CD4-positive, alpha-beta T cell treated with Interleukin-15 for 4 hours (primary cell): ENCODE results near the gene KCTD13.
"Not testable (repeated sequence)": the region's sequence is repeated elsewhere in the genome, so short reads cannot be mapped to it uniquely, and the experiment has no call there.

ENCODE experiments used
- DNase-seq: peaks from one replicate; pipeline ENCODE4 v3.0.0-alpha.2; 2020; ENCODE audit warnings: low spot score

KCTD13 gene, protein sequence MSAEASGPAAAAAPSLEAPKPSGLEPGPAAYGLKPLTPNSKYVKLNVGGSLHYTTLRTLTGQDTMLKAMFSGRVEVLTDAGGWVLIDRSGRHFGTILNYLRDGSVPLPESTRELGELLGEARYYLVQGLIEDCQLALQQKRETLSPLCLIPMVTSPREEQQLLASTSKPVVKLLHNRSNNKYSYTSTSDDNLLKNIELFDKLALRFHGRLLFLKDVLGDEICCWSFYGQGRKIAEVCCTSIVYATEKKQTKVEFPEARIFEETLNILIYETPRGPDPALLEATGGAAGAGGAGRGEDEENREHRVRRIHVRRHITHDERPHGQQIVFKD

DNA sequence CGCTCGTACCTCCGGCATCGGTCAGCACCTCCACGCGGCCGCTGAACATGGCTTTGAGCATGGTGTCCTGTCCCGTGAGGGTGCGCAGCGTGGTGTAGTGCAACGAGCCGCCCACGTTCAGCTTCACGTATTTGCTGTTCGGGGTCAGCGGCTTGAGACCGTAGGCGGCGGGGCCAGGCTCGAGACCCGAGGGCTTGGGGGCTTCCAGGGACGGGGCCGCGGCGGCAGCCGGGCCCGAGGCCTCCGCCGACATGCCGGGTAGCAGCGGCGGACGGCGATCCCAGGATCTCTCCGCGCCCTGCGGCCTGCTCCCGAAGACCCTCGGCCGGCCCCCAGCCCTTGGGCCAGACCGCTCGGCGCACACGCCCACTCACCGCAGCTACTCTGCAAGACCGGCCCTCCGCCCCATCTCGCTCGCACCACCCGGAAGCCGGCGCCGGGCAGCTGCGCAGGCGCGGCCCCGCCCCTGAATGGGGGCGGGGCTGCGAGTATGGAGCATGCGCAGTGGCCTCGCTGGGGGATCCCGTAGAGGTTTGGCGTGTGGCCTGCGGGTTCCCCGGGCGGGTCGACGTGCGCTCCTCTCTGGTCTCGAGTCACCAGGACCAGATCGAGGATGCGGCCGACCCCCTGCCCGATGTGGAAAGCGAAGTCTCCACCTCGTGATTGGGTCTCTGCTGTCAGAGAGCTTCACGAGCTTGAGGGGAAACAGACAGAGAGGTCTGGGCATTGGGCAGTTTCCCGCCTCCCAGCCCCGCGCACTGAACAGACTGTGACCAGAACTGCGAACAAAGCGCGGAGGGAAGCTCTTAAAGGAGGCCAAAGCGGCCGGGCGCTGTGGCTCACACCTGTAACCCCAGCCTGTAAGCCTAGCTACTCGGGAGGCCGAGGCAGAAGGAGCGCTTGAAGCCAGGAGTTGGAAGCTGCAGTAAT, at the start of gene KCTD13:
KCTD13 (minus strand) TSS at position 446 of the 930 bp plus-strand sequence; CDS start at position 253, 193 bp downstream.
- peak; percentile 90 for DNase-seq

DNA sequence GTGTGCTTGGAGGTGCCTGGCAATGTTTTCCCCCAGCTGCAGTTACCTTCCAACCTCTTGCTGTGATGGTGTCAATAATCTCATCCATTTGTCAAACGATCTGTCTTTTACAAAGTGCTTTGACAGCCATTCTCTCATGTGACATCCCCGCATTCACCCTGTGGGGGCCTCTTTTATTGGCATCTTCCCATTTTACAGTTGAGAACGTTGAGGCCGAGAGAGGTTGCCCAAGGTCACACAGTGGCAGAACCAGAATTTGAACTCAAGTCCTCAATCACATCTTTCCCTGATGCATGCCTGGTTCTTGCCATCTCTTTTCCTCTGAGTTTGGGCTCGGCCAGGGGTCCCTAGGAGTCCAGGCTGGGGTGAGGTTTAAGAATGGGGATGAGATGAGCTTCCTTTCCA, 49.1 kb upstream of the KCTD13 start:
- no peak for DNase-seq

DNA sequence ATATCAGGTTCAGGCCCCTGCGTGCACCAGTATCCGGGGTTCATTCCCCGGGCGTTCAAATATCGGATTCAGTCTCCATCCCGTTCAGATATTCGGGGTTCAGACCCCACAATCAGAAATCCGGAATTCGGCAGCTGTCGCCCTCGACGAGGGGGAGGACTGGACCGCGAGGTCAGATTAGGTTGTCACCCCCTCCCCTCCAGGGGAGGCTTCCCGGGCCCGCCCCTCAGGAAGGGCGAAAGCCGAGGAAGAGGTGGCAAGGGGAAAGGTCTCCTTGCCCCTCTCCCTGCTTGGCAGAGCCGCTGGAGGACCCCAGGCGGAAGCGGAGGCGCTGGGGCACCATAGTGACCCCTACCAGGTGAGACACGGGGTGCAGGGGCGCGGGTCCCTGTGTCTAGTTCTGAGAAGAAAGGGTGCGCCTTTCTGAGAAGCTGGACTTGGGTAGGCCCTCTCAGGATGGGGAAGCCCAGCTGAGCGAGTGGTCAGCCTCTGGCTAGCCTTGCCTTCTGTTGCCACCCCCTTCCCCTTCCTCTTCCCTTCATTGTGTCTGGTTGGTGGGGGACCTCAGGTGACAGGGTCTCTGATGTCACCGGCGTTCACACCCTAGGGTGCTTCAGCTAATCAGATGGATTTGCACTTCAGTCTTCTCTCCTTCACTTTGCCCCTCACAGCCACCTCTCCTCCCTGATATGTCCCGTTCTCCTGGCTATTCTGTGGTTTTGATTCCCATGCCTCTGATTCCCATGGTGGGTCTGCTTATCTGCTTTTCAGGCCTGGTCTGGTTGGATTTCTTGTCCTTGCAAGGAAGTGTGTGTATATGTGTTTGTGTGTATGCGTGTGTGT, 48.5 kb upstream of the KCTD13 start:
- peak; percentile 11 for DNase-seq

- DNase-seq = peak; percentile 97
These were observed 47.6 kb upstream of the KCTD13 start, which contains the start of gene TAOK2 for GRCh38 chr16:29973384-29974246. TSS of gene TAOK2 (plus strand) at chr16:29973868. CDS start at chr16:29977773, 3,905 bp downstream.

DNA sequence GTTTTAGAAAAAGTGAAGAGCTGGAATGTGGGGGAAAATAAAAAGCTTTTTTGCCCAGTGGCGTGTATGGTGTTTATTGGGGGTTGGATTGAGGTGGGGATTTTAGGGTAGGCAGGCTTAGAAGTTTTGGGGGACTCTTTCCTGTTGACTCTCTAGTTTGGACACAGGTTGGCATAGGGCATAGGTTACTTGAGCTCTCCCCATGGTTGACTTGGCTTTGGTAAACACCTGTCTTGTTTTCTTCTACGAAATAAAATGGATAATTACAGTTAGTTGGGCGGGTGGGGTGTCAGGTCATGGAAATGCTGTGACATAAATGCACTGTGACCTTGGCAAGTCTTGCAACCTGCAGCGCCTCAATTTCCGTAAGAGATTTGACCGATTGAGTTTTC, 47.0 kb upstream of the KCTD13 start:
- no peak for DNase-seq

DNA sequence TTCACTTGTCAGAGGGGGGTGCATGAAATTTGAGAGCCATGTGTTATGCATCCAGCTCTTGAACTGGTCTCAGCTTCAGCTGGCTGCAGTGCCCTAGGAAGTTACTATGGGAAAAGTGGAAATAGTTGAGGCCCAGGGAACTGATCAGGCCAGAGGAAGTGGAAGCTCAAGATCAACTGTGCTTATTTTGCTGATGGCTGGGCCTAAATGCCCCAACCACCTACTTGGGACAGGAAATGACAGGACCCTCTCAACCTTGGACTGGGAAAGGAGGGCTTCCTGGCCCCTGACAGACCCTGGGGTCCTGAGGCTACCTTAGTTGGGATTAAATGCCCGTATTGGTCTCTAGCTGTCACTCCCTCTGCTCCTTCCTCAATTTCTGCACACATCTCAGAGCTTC, 46.5 kb upstream of the KCTD13 start:
- no peak for DNase-seq

- no peak for DNase-seq
These were observed 45.3 kb upstream of the KCTD13 start for GRCh38 chr16:29971304-29971703.

- DNase-seq = no peak
These were observed 42.2 kb upstream of the KCTD13 start for GRCh38 chr16:29968205-29968604.

DNA sequence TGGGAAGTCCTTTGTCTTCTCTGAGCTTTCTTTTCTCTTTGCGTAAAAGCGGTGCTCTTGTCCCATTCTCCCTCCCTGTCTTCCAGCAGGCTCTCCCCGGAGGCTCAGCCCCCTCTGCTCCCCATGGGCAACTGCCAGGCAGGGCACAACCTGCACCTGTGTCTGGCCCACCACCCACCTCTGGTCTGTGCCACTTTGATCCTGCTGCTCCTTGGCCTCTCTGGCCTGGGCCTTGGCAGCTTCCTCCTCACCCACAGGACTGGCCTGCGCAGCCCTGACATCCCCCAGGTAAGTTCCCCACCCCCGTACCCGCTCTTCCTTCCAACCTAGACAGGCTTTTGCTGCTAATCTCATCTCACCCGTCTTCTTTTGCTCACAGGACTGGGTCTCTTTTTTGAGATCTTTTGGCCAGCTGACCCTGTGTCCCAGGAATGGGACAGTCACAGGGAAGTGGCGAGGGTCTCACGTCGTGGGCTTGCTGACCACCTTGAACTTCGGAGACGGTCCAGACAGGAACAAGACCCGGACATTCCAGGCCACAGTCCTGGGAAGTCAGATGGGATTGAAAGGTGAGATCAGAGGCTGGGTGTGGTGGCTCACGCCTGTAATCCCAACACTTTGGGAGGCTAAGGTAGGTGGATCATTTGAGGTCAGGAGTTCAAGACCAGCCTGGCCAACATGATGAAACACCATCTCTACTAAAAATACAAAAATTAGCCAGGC, 37.2 kb upstream of the KCTD13 start:
- DNase-seq = no peak

GRCh38 chr16:29962344-29962994, 36.4 kb upstream of the KCTD13 start:
- DNase-seq = no peak

DNA sequence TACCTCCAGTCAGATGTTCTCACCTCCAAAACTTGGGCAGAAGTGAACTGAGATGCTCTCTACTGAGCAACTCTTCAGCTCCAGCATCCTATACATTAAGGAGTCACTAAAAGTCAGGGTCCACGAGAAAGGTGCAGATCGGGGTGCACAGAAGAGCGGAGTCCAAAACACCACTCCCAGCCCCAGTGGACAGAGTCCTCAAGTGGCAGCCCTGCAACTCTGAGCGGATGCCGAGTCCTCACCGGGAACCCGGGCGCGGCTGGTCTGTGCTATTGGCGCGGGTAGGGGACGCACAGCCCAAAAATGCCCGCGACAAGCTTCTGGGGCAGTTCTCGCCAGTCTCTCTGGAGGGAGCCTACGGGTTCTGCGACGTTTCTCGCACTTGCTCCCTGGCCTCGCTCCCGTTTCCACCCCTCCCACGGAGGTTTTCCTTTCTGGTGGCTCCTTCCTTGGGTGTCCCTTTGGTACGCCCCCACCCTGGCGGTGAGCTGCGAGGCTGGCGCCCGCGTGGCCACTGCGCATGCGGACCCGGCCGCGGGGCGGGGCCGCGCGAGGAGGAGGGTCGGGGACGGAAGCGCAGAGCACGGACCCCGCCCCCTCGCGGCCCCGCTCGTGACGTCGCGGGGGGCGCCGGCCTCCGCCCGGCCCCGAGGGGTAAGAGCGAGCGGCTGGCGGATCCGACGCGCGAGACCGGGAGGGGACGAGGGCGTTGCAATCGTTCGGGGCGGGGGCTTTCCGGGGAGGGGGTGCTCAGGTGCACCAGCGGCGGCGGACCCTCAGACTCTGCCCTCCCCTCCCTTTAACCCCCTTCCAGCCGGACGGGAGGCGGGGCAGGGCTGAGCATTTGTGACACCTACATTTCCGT, 35.7 kb upstream of the KCTD13 start, which contains the start of gene TMEM219:
TMEM219 (plus strand) TSS at position 601 of the 865 bp plus-strand sequence. CDS start 1,065 bp downstream, outside the sequence.
- peak; percentile 95 for DNase-seq

- no peak for DNase-seq
These were observed 35.1 kb upstream of the KCTD13 start for GRCh38 chr16:29961127-29961478.

DNA sequence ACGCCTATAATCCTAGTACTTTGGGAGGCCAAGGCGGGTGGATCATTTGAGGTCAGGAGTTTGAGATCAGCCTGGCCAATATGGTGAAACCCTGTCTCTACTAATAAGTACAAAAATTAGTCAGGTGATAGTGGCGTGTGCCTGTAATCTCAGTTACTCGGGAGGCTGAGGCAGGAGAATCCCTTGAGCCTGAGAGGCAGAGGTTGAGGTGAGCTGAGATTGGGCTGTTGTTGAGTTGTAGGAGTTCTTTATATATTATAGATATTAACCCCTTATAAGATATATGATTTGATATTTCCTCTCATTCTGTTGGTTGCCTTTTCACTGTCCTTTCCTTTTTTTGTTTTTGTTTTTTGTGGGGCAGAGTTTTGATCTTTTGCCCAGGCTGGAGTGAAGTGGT, 33.8 kb upstream of the KCTD13 start:
- not testable (repeated sequence) for DNase-seq

DNA sequence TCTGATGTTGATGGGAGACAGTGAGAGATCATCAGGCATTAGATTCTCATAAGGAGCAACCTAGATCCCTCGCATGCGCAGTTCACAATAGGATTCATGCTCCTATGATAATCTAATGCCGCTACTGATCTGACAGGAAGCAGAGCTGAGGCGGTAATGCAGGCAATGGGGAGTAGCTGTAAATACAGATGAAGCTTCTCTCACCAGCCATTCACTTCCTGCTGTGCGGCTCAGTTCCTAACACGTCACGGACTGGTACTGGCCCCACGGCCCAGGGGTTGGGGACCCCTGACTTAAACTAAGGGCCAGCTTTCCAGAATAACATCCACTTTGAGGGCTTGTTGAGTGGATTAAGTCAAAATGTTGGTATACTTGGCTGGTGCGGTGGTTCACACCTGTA, 33.3 kb upstream of the KCTD13 start:
- no peak for DNase-seq

GRCh38 chr16:29958756-29959155, 32.7 kb upstream of the KCTD13 start:
- no peak for DNase-seq

DNA sequence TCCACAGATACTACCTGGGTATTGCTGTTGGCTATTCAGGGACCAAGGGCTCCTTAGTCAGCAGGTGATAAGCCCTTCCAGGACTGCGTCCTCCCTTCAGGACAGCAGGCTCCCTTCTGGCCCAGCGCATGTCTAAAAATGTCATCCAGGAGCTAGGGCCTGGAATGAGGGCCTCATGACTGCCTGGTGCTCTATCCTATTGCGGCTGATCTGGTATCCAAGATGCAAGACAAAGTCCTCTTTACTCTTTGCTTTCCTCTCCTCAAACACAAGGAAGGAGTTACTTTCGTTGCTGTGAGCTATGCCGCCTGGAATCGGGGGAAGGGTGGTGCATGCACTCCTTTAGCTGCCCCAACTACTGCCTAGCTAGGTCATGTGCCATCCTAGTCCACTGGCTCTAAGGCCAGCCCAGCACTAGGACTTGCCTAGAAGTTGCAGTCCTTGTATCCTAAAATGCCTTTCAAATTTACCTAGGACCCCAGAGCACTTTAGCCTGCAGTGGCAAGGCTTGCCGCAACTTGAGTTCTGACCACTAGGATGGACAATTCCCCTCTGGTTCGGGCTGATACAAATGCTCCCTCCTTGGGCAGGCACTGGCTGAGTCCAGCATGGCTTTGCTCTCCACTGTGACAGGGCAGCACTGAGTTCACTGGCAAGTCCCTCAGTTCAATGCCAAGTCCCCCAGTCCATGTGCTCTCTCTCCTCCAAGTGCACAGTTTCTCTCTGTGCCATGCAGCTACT, 25.8 kb upstream of the KCTD13 start:
- no peak for DNase-seq

- DNase-seq = no peak
These were observed 24.9 kb upstream of the KCTD13 start for GRCh38 chr16:29950806-29951461.

DNA sequence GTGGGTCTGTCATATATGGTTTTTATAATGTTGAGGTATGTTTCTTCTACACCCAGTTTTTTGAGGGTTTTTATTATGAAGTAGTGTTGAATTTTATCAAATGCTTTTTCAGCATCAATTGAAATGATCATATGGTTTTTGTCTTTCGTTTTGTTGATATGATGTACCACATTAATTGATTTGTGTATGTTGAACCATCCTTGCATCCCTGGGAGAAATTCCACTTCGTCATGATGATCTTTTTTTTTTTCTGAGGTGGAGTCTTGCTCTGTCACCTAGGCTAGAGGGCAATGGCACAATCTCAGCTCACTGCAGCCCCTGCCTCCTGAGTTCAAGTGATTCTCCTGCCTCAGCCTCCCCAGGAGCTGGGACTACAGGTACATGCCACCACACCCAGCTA, 21.9 kb upstream of the KCTD13 start:
- DNase-seq = no peak
